PC-3 (cell line): ENCODE measurements around the gene B4GALT2.

ENCODE experiments used
- CTCF ChIP-seq: fragments of 300-600 bp; sonication (generic); conservative IDR thresholded peaks from 2 replicates; pipeline ENCODE4 v1.5.1; 2017; ENCODE audit warnings: antibody characterized with exemption, low read depth, mild to moderate bottlenecking, low read length
- EZH2 ChIP-seq: fragments of 300-600 bp; sonication (generic); IDR thresholded peaks from one replicate; pipeline ENCODE4 v1.6.1; 2017; ENCODE audit warnings: antibody characterized with exemption, mild to moderate bottlenecking, low read length; ENCODE audit not compliant: unreplicated experiment

- TF ChIP-seq CTCF (no peak), EZH2 (no peak)
Measured at GRCh38 chr1:43965316-43965715, 13.7 kb upstream of the B4GALT2 start.
